ENCODE results near the gene NPC1. TPM values are rescaled to one million over a fixed set of nuclear protein-coding genes. Genes with fewer than 3 reads are reported as not detected.

NPC1 gene
- total RNA-seq, 1 experiment from 2014 or later = 92.7 TPM

DNA sequence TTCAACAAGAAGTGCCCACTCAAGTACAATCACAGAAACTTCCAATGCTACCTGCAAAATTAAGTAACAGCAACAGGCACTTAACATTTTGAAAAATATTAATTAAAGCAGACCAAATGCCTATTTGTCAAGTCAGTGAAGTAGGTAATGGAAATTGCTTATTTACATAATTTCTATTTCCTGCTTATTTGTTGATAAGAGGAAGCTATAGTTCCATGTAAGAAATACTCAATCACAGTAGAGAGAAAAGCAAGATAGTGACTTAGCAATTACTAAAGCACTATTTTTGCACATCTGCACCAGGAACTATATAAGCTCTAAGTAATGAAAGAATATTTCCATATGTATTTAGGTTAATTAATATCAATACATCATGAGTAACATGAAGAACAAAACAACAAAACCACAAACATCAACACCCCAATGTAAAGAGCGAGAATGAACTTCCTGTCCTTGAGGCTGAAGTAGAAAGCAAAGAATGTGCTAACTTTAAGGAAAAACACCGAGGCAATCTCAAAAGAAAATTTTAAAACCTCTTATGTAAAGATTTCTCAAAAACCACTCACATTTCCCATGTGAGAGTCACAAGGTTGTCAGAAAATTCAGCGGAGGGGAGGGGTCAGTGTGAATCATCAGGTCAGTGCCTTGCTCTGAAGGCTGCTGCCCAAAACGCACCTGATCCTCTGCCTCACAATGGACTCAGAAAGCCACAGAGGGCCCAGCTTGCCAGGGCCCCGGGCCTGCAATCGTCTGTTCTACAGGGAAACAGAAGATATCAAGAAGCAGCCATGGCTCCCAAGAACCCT is 12.5 kb downstream of the NPC1 start:
- no TSS peak for BruUV-seq (replicated peaks)
- no peak overlapping the region for H3K4me3 ChIP-seq (ENCODE audit: low read depth in 2 of 2, low read length in 2 of 2)
- DNase-seq (ENCODE audit: low read depth, low spot score) (peak; percentile 17), ATAC-seq (no peak)
- ChIA-PET CTCF (interaction anchor here (0.5 kb wide), 1 partner anchor 10 kb away, joined by 8 read pairs; no protein-coding TSS in a partner anchor), POLR2A (interaction anchor here (0.5 kb wide), 2 partner anchors 29 to 157 kb away, joined by 3 to 12 read pairs; no protein-coding TSS in a partner anchor)
- TF ChIP-seq, protein P1, sequence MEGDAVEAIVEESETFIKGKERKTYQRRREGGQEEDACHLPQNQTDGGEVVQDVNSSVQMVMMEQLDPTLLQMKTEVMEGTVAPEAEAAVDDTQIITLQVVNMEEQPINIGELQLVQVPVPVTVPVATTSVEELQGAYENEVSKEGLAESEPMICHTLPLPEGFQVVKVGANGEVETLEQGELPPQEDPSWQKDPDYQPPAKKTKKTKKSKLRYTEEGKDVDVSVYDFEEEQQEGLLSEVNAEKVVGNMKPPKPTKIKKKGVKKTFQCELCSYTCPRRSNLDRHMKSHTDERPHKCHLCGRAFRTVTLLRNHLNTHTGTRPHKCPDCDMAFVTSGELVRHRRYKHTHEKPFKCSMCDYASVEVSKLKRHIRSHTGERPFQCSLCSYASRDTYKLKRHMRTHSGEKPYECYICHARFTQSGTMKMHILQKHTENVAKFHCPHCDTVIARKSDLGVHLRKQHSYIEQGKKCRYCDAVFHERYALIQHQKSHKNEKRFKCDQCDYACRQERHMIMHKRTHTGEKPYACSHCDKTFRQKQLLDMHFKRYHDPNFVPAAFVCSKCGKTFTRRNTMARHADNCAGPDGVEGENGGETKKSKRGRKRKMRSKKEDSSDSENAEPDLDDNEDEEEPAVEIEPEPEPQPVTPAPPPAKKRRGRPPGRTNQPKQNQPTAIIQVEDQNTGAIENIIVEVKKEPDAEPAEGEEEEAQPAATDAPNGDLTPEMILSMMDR (IDR thresholded peaks at IDR 0.05) = no peak
- TF ChIP-seq POLR2AphosphoS5 (IDR thresholded peaks at IDR 0.05; ENCODE audit: low read depth, low read length) = no peak
- no peak for TF ChIP-seq SIN3A (IDR thresholded peaks at IDR 0.05; ENCODE audit: borderline replicate concordance, insufficient read depth, low read depth, low read length)
- TF ChIP-seq, protein P2, sequence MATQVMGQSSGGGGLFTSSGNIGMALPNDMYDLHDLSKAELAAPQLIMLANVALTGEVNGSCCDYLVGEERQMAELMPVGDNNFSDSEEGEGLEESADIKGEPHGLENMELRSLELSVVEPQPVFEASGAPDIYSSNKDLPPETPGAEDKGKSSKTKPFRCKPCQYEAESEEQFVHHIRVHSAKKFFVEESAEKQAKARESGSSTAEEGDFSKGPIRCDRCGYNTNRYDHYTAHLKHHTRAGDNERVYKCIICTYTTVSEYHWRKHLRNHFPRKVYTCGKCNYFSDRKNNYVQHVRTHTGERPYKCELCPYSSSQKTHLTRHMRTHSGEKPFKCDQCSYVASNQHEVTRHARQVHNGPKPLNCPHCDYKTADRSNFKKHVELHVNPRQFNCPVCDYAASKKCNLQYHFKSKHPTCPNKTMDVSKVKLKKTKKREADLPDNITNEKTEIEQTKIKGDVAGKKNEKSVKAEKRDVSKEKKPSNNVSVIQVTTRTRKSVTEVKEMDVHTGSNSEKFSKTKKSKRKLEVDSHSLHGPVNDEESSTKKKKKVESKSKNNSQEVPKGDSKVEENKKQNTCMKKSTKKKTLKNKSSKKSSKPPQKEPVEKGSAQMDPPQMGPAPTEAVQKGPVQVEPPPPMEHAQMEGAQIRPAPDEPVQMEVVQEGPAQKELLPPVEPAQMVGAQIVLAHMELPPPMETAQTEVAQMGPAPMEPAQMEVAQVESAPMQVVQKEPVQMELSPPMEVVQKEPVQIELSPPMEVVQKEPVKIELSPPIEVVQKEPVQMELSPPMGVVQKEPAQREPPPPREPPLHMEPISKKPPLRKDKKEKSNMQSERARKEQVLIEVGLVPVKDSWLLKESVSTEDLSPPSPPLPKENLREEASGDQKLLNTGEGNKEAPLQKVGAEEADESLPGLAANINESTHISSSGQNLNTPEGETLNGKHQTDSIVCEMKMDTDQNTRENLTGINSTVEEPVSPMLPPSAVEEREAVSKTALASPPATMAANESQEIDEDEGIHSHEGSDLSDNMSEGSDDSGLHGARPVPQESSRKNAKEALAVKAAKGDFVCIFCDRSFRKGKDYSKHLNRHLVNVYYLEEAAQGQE (IDR thresholded peaks at IDR 0.05; ENCODE audit: insufficient read depth in 1 of 2, low read depth in 2 of 2, low read length in 1 of 2) = no peak
- TF ChIP-seq TCF7L2 (IDR thresholded peaks at IDR 0.05; ENCODE audit: low read depth, low read length) = no peak
- no peak overlapping the region for H3K27ac ChIP-seq (ENCODE audit: low read length)
- H3K4me1 ChIP-seq (ENCODE audit: control insufficient read depth, insufficient read depth, low read length) = no peaks in the 10 kb centered on the region
- no peaks in the 10 kb centered on the region for H3K9me3 ChIP-seq (ENCODE audit: control insufficient read depth, insufficient read depth, low read depth, low read length)
- intact Hi-C loops (cut with micrococcal nuclease; ENCODE audit: unreplicated experiment) = no loop called here
- H3K27me3 ChIP-seq (ENCODE audit: control insufficient read depth, insufficient read depth, low read length) = no peaks in the 10 kb centered on the region
- in situ Hi-C loops (cut with HindIII; ENCODE audit: low pct_unique_long_range_greater_than_20kb, low sequenced_read_pairs) = no loop called here
- peaks cover 16% of the 10 kb centered on the region; the same call in 1 of the 2 replicates for H3K36me3 ChIP-seq (ENCODE audit: control insufficient read depth, insufficient read depth, low read length)

DNA sequence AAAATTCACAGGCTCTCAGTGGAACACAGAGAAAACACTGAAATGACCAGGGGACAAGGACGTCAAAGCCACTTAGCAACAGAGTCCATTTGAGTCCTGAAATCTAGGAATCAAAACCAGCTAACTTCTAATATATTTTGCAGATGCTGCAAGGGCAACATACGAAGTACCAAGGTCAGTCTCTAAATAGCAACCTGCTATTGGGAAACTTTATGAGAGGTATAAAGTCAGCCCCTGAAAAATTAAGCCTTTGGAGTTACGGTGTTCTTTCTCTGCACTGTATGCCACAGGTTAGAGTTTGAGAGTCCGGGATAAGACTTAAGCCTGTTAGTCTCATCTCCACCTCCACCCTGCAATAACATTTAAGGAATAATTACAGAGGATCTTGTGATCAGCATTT is 13.3 kb downstream of the NPC1 start:
- H3K27ac ChIP-seq (ENCODE audit: low read length) = no peak overlapping the region
- no peaks in the 10 kb centered on the region for H3K27me3 ChIP-seq (ENCODE audit: control insufficient read depth, insufficient read depth, low read length)
- H3K4me1 ChIP-seq (ENCODE audit: control insufficient read depth, insufficient read depth, low read length) = no peaks in the 10 kb centered on the region
- ChIA-PET CTCF (no interaction called here), POLR2A (no interaction called here)
- no peaks in the 10 kb centered on the region for H3K9me3 ChIP-seq (ENCODE audit: control insufficient read depth, insufficient read depth, low read depth, low read length)
- ATAC-seq (no peak), DNase-seq (ENCODE audit: low read depth, low spot score) (no peak)
- no peak overlapping the region for H3K4me3 ChIP-seq (ENCODE audit: low read depth in 2 of 2, low read length in 2 of 2)
- no peak for TF ChIP-seq SIN3A (IDR thresholded peaks at IDR 0.05; ENCODE audit: borderline replicate concordance, insufficient read depth, low read depth, low read length)
- no peak for TF ChIP-seq POLR2AphosphoS5 (IDR thresholded peaks at IDR 0.05; ENCODE audit: low read depth, low read length)
- TF ChIP-seq, protein P2 (IDR thresholded peaks at IDR 0.05; ENCODE audit: insufficient read depth in 1 of 2, low read depth in 2 of 2, low read length in 1 of 2) = no peak
- no peak for TF ChIP-seq TCF7L2 (IDR thresholded peaks at IDR 0.05; ENCODE audit: low read depth, low read length)
- TF ChIP-seq, protein P1 (IDR thresholded peaks at IDR 0.05) = no peak
- H3K36me3 ChIP-seq (ENCODE audit: control insufficient read depth, insufficient read depth, low read length) = peaks cover 24% of the 10 kb centered on the region
- BruUV-seq (replicated peaks) = no TSS peak
- in situ Hi-C loops (cut with HindIII; ENCODE audit: low pct_unique_long_range_greater_than_20kb, low sequenced_read_pairs) (no loop called here), intact Hi-C loops (cut with micrococcal nuclease; ENCODE audit: unreplicated experiment) (no loop called here)

Data from Panc1 (cell line).